Neutrophil (primary cell): ENCODE results near the gene RP2.

ENCODE experiments used
- H3K27ac ChIP-seq: fragments of 200-600 bp; sonication (generic); 2 replicates; pipeline ENCODE4 v1.5.1; 2016; ENCODE audit warnings: mild to moderate bottlenecking, moderate library complexity
- H3K27me3 ChIP-seq: fragments of 200-600 bp; sonication (generic); 2 replicates; pipeline ENCODE4 v1.6.0; 2016; ENCODE audit warnings: mild to moderate bottlenecking
- H3K36me3 ChIP-seq: fragments of 200-600 bp; sonication (generic); 2 replicates; pipeline ENCODE4 v1.5.1; 2017
- H3K4me1 ChIP-seq, 2 experiments: fragments of 200-600 bp in 1 of 2; sonication (generic) in 1 of 2; 1 replicate in 1 of 2; 2 replicates in 1 of 2; pipeline versions ENCODE4 v1.5.1 to v1.6.1; 2013 to 2016; ENCODE audit warnings: low read depth in 1 of 2, low read length in 1 of 2, mild to moderate bottlenecking in 1 of 2, moderate library complexity in 1 of 2; ENCODE audit not compliant: control insufficient read depth in 1 of 2, insufficient read depth in 1 of 2
- H3K4me3 ChIP-seq, 2 experiments: fragments of 200-600 bp in 1 of 2; sonication (generic) in 1 of 2; 1 replicate in 1 of 2; 2 replicates in 1 of 2; pipeline ENCODE4 v1.5.1; 2013 to 2016; ENCODE audit warnings: low read depth in 1 of 2, low read length in 1 of 2, mild to moderate bottlenecking in 1 of 2, moderate library complexity in 1 of 2
- H3K9me3 ChIP-seq: fragments of 200-600 bp; sonication (generic); 2 replicates; pipeline ENCODE4 v1.5.1; 2016
- CTCF ChIP-seq: fragments of 200-600 bp; sonication (generic); IDR thresholded peaks from 2 replicates; pipeline ENCODE4 v1.5.1; 2016; ENCODE audit warnings: antibody characterized with exemption

The RP2 gene

GRCh38 chrX:46819136-46819535 lies 17.7 kb upstream of the RP2 start:
- Histone ChIP-seq H3K4me1 (peaks cover 15 to 18% of the 10 kb centered on the region in 2 experiments), H3K36me3 (no peaks in the 10 kb centered on the region), H3K4me3 (no peak overlapping the region), H3K9me3 (no peaks in the 10 kb centered on the region), H3K27me3 (no peaks in the 10 kb centered on the region), H3K27ac (no peak overlapping the region)
- TF ChIP-seq CTCF = no peak

- H3K36me3 ChIP-seq = no peaks in the 10 kb centered on the region
- H3K27me3 ChIP-seq = no peaks in the 10 kb centered on the region
- H3K9me3 ChIP-seq = no peaks in the 10 kb centered on the region
- no peak overlapping the region for H3K27ac ChIP-seq
- TF ChIP-seq CTCF = no peak
- peaks cover 15 to 18% of the 10 kb centered on the region in 2 experiments for H3K4me1 ChIP-seq
- H3K4me3 ChIP-seq = no peak overlapping the region
These were observed 16.3 kb upstream of the RP2 start for GRCh38 chrX:46820391-46821100.

GRCh38 chrX:46823481-46823880 lies 13.4 kb upstream of the RP2 start:
- no peak for TF ChIP-seq CTCF
- no peak overlapping the region for H3K27ac ChIP-seq
- peaks cover 2% of the 10 kb centered on the region in 2 experiments for H3K4me1 ChIP-seq

GRCh38 chrX:46831765-46832327 lies 5.0 kb upstream of the RP2 start:
- Histone ChIP-seq H3K9me3 (no peaks in the 10 kb centered on the region), H3K4me3 (no peak overlapping the region), H3K27me3 (no peaks in the 10 kb centered on the region), H3K36me3 (no peaks in the 10 kb centered on the region), H3K27ac (no peak overlapping the region), H3K4me1 (peaks cover 19 to 22% of the 10 kb centered on the region in 2 experiments)
- no peak for TF ChIP-seq CTCF

More at GRCh38 chrX:46823481-46823880, 13.4 kb upstream of the RP2 start:
- H3K4me3 ChIP-seq = no peak overlapping the region
- H3K36me3 ChIP-seq = no peaks in the 10 kb centered on the region
- H3K27me3 ChIP-seq = no peaks in the 10 kb centered on the region
- H3K9me3 ChIP-seq = no peaks in the 10 kb centered on the region

GRCh38 chrX:46837558-46838485 lies 979 bp downstream of the RP2 start:
- TF ChIP-seq CTCF = no peak
- H3K27me3 ChIP-seq = no peaks in the 10 kb centered on the region
- H3K4me1 ChIP-seq = peaks cover 54 to 56% of the 10 kb centered on the region in 2 experiments
- no peaks in the 10 kb centered on the region for H3K36me3 ChIP-seq
- H3K27ac ChIP-seq = peak overlapping the region; percentile 96
- H3K9me3 ChIP-seq = no peaks in the 10 kb centered on the region
- peak overlapping the region; percentile 74 to 95 for H3K4me3 ChIP-seq
